Brain microvascular endothelial cell (primary cell): ENCODE results near the gene FAM20C.

Experiments
- DNase-seq: peaks from one replicate; pipeline ENCODE4 v3.0.0-alpha.2; 2020
- H3K27ac ChIP-seq: fragments of 250-450 bp; sonication (Bioruptor Pico); 2 replicates; pipeline ENCODE4 v1.5.1; 2020; ENCODE audit warnings: mild to moderate bottlenecking, moderate library complexity
- H3K27me3 ChIP-seq: fragments of 250-450 bp; sonication (Bioruptor Pico); replicated peaks from 2 replicates; pipeline ENCODE4 v1.5.1; 2020; ENCODE audit warnings: mild to moderate bottlenecking
- H3K36me3 ChIP-seq: fragments of 250-450 bp; sonication (Bioruptor Pico); replicated peaks from 2 replicates; pipeline ENCODE4 v1.5.1; 2020; ENCODE audit warnings: mild to moderate bottlenecking
- H3K4me3 ChIP-seq: 2 replicates; pipeline ENCODE4 v1.5.1; 2011; ENCODE audit warnings: low read depth, mild to moderate bottlenecking, control low read depth, low read length, moderate library complexity
- in situ Hi-C: cut with HindIII; loops from 2 replicates; pipeline ENCODE4 v1.10.0; 2017; ENCODE audit warnings: low sequenced_read_pairs, low pct_ligation_motif_present
- TF ChIP-seq, protein P1 (sequence below): IDR thresholded peaks from 2 replicates; pipeline ENCODE4 v1.5.1; 2011; ENCODE audit warnings: low read depth, mild to moderate bottlenecking, moderate library complexity, low read length, control low read depth, inconsistent platforms; ENCODE audit errors: missing control alignments

The FAM20C gene

DNA sequence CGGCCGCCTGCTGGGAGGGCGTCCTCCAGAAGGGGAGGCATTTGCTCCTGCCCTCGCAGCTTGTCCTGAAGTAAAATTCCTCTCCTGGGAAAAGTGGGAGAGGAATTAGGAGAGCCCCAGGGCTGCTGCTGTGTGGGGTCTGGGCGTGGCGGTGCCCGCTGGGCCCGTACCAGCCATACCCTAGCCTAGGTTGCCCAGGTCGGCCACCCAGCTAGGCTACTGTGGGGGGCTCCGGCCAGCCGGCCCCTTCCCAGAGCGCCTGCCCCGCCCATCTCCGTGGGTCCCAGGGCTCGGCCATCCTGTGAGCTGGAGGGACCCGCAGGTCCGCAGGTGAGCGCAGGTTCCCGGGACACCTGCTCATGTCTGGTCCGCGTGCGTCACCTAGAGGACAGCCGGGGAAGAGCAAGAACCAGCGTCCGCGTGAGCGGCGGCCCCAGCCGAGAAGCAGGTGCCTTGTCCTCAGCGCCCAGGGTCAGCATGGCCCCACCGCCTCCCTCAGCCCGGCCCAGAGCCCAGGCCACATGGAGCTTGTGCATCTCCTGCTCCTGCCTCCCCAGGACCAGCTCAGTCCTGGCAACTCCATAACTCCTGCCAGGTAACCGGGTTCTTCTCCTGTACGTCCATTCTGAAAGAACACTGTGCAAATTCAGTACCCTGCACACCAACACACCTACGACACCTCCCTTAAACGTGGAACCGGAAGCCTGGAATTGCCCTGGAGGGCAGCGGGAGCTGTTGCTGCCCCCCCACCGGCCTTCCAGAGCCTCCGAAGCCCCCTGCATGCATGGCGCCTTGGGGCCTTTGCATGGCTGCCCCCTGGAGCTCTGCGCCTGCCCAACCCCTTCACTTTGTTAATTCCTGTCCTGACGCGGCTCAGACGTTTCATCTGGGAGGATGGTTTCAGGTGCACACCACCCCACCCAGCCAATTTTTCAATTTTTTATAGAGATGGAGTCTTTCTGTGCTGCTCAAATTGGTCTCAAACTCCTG is 74.8 kb downstream of the FAM20C start:
- no peaks in the 10 kb centered on the region for H3K27me3 ChIP-seq
- no peak overlapping the region for H3K4me3 ChIP-seq
- TF ChIP-seq, protein P1, sequence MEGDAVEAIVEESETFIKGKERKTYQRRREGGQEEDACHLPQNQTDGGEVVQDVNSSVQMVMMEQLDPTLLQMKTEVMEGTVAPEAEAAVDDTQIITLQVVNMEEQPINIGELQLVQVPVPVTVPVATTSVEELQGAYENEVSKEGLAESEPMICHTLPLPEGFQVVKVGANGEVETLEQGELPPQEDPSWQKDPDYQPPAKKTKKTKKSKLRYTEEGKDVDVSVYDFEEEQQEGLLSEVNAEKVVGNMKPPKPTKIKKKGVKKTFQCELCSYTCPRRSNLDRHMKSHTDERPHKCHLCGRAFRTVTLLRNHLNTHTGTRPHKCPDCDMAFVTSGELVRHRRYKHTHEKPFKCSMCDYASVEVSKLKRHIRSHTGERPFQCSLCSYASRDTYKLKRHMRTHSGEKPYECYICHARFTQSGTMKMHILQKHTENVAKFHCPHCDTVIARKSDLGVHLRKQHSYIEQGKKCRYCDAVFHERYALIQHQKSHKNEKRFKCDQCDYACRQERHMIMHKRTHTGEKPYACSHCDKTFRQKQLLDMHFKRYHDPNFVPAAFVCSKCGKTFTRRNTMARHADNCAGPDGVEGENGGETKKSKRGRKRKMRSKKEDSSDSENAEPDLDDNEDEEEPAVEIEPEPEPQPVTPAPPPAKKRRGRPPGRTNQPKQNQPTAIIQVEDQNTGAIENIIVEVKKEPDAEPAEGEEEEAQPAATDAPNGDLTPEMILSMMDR, result peak; percentile 31

DNA sequence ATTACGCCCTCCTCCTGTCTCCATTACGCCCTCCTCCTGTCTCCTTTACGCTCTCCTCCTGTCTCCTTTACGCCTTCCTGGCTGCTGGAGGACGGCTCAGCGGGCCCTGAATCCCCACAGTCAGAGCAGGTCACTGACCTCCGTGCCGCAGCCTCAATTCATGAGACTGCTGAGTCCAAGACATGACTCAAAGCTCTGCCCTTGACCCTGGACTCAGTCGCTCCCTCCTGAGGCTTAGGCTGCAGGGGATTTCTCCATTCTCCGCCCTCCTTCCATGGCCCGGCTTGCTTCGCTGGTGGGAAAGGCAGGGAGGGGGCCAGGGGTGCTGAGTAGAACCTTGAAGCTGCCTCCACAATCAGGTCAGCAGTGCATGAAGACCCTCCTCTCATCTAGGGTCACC is 76.6 kb downstream of the FAM20C start:
- in situ Hi-C loops, result no loop called here
- Histone ChIP-seq H3K27me3 (no peaks in the 10 kb centered on the region), H3K27ac (no peak overlapping the region), H3K4me3 (no peak overlapping the region), H3K36me3 (no peaks in the 10 kb centered on the region)
- no peak for DNase-seq
- TF ChIP-seq, protein P1, result no peak

More for the DNA sequence above, 74.8 kb downstream of the FAM20C start:
- DNase-seq, result no peak
- in situ Hi-C loops, result no loop called here
- Histone ChIP-seq H3K27ac (no peak overlapping the region), H3K36me3 (no peaks in the 10 kb centered on the region)

- TF ChIP-seq, protein P1, result no peak
- Histone ChIP-seq H3K36me3 (no peaks in the 10 kb centered on the region), H3K27me3 (no peaks in the 10 kb centered on the region), H3K27ac (no peak overlapping the region), H3K4me3 (no peak overlapping the region)
- in situ Hi-C loops, result no loop called here
- no peak for DNase-seq
Observed at GRCh38 chr7:269721-270120, 77.3 kb downstream of the FAM20C start.

GRCh38 chr7:270351-270983 is 78.1 kb downstream of the FAM20C start:
- Histone ChIP-seq H3K27ac (no peak overlapping the region), H3K27me3 (no peaks in the 10 kb centered on the region), H3K36me3 (no peaks in the 10 kb centered on the region), H3K4me3 (no peak overlapping the region)
- no peak for DNase-seq
- in situ Hi-C loops, result no loop called here
- TF ChIP-seq, protein P1, result no peak

- no peak overlapping the region for H3K27ac ChIP-seq
- no peak for DNase-seq
- H3K27me3 ChIP-seq, result no peaks in the 10 kb centered on the region
- TF ChIP-seq, protein P1, result no peak
- no peaks in the 10 kb centered on the region for H3K36me3 ChIP-seq
- no peak overlapping the region for H3K4me3 ChIP-seq
- in situ Hi-C loops, result no loop called here
Observed at GRCh38 chr7:271266-272107, 79.1 kb downstream of the FAM20C start.
